ENCODE measurements around the gene FER.
"Not testable (repeated sequence)": the region's sequence is repeated elsewhere in the genome, so short reads cannot be mapped to it uniquely, and the experiment has no call there.

FER gene

DNA sequence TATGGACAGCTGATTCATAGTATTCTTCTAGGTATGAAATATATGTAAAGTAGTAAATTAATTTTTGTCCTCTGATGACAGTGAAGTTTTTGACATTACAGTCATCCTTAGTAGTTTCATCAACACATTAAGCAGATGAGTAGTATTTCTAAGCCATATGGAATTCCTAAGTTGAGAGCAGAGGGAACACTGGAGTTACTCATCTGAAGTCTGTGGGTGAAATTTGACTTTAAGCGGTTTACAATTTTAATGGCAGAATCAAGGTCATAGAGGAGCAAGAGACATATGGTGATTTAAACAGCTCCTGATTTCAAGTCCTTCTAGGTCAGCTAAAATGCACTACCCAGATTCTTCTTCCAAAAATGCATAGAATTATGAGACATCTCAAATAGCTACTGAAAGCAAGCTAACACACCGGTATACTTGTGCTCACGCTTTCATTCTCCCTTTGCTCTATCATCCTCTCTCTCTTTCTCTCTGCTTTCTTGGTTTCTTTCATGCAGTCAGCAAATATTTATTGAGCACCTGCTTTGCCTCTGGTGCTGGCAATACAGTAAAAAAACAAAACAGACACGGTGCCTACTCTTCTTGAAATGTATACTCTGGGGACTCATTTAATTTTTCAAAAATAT, 235.9 kb downstream of the FER start:
- no peak for DNase-seq

DNA sequence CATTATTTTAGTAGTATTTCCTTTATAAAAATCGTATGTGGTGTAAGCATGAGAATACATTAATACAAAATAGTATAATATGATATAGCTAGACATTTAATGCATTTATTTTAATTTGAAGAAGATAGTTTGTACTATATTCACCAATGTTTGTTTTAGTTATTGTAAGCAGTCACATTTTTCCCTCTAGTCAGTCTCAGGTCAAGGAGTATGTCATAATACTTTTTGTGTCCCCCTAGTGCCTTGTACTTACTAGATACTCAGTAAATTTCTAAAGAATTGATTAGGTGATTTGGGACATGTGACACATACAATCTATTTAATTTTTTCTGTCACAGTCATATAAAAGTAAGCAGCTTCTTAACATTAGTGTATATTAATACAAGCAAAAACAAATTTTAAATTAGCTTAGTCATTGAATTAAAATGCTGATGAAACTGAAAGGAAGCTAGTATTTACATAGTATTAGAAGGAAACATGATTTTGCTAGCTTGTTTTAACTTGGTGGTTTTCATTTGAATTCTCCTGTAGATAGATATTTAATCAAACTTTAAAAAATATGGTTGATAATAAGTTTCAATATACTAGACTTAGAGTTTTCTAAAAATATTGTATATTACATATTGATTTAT, 242.2 kb downstream of the FER start:
- DNase-seq, result no peak

DNA sequence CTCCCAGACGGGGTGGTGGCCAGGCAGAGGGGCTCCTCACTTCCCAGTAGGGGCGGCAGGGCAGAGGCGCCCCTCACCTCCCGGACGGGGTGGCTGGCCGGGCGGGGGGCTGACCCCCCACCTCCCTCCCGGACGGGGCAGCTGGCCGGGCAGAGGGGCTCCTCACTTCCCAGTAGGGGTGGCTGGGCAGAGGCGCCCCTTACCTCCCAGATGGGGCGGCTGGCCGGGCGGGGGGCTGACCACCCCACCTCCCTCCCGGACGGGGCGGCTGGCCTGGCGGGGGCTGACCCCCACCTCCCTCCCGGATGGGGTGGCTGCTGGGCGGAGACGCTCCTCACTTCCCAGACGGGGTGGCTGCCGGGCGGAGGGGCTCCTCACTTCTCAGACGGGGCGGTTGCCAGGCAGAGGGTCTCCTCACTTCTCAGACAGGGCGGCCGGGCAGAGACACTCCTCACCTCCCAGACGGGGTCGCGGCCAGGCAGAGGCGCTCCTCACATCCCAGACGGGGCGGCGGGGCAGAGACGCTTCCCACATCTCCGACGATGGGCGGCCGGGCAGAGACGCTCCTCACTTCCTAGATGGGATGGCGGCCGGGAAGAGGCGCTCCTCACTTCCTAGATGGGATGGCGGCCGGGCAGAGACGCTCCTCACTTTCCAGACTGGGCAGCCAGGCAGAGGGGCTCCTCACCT, 244.8 kb downstream of the FER start:
- DNase-seq, result not testable (repeated sequence)

DNA sequence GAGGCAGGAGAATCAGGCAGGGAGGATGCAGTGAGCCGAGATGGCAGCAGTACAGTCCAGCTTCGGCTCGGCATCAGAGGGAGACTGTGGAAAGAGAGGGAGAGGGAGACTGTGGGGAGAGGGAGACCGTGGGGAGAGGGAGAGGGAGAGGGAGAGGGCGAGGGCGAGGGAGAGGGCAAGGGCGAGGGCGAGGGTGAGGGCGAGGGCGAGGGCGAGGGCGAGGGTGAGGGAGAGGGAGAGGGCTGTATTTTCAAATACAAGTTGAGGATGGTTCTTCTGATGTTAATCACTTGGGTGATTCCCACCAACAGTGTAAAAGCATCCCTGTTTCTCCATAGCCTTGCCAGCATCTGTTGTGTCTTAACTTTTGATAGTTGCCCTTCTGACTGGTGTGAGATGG, 245.7 kb downstream of the FER start:
- not testable (repeated sequence) for DNase-seq

DNA sequence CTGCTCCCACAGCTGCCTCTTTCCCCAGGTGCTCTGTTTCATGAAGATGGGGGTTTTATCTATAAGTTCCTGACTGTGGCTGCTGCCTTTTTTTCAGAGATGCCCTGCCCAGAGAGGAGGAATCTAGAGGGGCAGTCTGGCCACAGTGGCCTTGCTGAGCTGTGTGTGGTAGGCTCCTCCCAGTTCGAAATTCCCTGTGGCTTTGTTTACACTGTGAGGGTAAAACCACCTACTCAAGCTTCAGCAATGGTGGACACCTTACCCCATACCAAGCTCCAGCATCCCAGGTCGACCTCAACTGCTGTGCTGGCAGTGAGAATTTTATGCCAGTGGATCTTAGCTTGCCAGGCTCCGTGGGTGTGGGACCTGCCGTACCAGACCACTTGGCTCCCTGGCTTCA, 250.0 kb downstream of the FER start:
- no peak for DNase-seq

DNA sequence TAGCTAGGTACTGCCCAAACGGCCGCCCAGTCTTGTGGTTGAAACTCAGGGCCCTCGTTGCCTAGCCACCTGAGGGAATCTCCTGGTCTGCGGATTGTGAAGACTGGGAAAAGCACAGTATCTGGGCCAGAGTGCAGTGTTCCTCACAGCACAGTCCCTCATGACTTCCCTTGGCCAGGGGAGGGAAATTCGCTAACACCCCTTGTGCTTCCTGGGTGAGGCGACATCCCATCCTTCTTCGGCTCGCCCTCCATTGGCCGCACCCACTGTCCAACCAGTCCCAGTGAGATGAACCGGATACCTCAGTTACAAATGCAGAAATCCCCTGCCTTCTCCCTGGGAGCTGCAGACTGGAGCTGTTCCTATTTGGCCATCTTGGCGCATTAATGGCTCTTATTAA, 250.5 kb downstream of the FER start:
- DNase-seq, result no peak

DNA sequence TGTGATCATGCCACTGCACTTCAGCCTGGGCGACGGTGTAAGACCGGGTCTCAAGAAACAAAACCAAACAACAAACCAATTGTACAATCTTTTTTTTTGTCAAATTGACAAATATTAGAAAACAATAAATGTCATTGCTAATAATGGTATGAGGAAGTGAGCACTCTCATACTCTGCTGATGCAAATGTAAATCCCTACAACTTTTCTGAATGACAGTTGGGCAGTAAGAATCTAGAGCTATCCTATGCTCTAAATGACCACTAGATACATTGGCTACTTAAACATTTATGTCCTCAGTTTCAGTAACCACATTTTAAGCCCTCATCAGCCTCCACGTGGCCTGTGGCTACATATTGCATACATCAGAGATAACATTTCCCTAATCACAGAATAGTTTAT, 256.2 kb downstream of the FER start:
- DNase-seq, result no peak

DNA sequence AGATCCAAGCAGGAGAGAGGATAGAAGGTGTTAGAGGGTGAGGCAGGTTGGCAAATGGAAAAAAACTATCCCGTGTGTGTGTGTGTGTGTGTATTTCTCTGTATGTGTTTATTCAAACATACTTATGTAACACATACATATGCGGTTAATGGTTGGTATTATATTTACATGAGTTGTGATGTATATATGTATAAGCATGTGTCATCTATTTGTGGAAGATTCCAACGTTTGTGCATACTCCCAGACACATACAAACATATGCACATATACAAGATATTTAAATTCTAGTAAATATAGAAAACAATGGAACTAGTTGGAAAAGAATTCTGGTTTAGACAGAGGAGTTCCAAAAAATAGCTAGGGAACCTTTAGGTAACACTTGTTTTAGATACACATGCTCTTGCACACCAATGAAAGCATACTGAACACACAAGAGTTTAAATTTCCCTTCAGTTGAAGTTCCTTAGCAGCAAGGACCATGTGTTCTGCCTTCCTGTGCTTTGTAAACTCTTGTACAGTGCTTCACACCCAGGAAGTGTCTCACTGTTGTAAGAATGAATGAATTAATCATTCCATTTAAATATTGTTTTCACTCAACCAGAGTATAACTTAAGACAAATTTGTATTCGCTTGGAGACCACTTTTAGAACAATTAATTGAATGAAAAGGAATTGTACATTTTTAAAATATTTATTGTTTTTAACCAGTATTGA, 257.8 kb downstream of the FER start:
- DNase-seq, result no peak

DNA sequence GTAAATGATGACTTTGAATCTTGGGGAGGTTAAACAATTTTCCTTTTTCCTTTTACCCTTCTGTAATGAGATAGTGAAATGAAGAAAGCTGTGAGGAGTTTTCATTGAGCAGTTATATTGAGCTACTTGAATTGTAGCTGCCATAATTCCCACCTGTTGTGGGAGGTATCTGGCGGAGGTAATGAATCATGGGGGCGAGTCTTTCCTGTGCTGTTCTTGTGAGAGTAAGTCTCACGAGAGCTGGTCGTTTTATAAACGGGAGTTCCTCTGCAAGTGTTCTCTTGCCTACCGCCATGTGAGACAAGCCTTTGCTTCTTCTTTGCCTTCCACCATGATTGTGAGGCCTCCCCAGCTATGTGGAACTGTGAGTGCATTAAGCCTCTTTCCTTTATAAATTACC, 258.4 kb downstream of the FER start:
- no peak for DNase-seq

DNA sequence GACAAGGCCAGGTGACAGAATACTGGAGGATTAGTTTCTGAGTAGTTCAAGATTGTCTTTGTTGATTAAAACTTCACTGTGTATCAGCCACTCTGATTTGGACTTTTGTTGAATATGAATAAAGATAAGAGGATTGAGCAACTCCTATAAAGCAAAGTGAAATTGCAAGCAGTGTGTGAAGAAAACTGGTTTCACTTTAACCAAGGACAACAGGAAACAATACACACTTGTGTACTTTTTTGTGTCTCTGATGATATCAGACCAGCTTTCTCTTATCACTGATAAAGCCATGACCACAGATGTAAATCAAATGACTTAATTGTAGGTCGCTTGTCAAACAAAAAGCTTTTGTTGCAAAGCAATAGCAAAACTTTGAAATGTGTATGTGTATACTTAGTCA, 268.6 kb downstream of the FER start:
- no peak for DNase-seq

DNA sequence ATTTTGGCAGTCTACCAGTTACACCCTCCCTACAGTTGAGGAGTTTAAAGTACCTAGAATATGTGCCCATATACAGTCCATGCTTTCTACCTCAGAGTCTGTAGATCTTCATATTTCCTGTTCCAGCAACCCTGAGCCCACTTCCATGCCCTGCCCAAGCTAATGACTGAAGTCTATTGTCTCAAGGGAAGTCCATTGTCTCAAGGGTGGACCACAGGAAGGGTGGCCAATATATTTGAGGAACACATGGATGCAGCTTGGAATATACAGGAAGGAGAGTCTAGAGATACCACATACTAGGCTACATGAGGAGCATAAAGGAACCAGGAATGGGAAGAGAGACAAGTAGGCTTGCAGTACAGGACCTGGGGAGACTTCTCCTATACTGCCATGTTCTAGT, 274.4 kb downstream of the FER start:
- DNase-seq, result no peak

DNA sequence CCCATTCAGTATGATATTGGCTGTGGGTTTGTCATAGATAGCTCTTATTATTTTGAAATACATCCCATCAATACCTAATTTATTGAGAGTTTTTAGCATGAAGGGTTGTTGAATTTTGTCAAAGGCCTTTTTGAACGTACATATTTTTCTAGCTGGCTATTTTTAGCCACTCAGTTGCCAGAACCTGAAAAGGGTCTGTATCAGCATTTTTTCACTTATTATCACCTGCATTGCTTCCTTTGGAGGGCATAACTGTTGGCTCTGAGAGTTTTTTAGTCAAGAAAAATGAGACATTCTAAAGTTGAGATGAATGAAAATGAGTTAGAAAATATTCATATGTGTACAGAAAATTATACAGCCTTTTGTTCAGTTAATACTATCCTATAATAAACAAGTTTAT, 278.0 kb downstream of the FER start:
- not testable (repeated sequence) for DNase-seq

DNA sequence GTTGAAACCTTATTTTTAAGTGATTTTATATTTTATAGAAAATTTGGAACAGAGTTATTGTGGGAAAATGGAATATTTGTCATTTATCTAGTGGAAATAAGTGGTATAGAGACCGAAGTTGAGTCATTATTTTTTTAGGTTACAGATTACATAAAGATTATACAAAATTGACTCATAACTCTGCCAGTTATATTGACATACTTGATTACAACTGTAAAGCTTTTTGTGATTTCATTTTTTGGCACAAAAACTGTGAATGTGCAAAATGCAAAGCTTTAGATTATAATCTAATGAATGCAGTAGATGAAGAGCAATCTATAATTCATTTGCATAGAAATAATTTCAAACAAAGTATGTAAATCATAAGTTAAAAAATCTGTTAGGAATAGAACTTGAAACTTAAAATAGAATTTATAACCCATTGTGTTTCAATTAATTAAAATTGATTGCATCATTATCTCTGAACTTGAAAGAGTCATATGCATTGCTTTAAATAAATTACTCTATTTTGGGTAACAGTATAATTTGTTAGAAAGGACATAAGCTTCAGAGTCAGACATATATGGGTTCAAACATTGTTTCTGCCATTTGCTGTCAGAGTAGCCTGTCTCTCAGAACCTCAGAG, 280.4 kb downstream of the FER start:
- no peak for DNase-seq

DNA sequence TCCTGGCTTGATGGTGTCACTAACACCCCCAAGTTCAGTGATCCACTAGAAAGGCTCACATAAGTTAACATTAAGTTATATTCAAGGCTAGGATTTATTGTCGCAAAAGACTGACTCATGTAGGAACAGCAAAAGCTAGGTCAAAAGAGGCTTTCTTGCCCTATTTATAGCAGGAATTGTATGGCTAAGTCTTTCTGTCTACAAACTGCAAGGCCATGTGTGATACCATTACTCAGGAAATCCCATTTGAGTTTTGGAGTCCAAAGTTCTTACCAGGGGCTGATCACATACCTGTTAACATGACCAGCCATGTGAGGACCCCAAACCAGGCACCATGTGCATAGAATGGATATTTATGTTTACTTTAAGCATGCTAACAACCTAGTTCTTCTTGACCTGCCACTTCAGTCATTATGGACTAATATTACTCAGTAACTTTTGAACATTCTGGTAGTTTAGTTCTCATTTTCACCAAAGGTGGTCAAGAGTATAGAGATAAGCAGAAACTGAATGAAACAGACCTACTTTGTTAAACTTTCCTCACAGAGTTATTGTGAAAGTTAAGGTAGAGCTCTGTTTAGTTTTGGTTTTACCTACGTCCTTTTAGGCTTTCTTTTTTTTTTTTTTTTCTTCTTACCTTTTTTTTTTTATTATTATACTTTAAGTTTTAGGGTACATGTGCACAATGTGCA, 281.1 kb downstream of the FER start:
- no peak for DNase-seq

DNA sequence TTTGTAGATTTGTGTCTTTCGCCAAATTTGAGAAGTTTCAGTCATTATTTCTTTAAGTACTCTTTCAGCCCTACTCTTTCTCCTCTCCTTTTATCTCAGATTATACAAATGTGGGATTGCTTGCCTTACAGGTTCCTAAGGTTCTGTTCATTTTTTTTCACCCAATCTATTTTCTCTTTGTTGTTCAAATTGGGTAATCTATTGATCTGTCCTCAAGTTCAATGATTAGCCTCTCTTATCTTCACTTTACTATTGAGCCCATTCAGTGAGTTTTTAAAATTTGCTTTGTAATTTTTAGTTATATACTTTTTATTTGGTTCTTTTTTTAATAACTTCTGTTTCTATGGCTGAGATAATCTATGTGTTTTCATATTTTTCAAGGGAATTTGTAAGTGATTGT, 282.1 kb downstream of the FER start:
- no peak for DNase-seq

DNA sequence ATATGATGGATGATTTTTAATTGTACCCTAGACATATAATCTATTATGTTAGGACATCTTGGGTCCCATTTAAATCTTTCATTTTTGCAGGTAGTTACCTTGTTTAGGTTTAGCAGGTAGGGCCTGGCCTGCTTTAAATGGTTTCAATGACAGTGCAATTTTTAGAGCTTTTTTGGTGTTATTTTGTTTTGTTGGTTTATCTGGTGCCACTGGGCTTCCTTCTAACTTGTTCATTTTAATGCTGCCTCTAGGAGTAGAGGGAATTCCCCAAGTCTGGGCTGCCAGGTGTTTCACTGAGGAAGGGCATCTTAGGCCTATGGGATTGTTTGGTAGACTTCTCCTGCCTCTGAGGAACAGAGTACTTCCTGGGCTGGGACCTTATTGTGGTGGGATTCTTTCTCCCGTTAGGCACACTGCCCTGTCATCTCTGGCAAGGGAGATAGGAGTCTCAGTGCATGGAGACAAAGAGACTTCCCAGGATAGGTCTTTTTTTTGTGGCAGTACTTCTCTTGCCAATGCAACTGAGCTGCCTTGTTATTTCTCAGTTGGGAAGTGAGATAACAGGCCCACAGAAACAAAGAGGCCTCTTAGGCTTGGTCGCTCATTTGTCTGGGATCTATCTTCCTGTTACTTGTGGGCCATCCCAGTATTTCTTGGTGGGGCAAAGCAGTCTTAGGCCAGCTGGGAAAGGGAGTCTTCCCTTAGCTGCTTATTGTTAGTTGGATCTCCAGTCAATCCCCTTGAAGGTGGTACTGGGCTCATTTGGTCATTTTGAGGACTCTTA, 282.9 kb downstream of the FER start:
- DNase-seq, result no peak

DNA sequence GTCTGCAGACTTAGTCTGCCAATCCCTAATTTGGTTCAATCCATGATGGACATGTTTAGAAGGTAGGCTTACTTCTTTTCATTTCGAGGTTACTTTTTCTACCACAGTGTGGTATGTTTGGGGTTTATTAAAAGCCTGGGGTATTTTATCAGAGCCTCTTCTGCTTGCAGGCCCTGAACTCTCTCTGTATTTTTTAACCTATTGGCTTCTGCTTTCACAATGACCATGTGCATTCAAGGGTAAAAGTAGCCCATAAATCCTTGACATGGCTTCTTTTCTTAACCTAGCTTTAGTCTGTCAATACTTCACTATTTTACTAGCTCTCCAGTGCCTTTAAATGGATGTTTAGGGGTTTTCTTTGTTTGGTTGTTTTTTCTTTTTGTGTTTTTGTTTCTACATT, 286.6 kb downstream of the FER start:
- no peak for DNase-seq

DNA sequence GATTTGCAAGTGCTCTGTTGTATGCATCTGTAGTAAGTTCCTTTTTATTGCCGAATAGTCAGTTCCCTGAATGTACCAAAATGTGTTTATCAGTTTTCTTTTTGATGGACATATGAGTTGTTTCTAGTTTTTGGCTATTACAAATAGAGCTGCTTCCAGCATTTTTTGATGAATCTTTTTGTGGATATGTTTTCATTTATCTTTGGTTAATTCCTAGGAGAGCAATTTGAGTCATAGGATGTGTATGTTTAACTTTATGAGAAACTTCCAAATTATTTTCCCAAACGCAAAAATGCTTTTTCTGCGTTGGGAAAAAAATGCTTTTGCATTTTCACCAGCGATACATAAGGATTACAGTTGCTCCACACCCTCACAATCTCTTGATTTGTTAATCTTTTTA, 287.7 kb downstream of the FER start:
- no peak for DNase-seq

DNA sequence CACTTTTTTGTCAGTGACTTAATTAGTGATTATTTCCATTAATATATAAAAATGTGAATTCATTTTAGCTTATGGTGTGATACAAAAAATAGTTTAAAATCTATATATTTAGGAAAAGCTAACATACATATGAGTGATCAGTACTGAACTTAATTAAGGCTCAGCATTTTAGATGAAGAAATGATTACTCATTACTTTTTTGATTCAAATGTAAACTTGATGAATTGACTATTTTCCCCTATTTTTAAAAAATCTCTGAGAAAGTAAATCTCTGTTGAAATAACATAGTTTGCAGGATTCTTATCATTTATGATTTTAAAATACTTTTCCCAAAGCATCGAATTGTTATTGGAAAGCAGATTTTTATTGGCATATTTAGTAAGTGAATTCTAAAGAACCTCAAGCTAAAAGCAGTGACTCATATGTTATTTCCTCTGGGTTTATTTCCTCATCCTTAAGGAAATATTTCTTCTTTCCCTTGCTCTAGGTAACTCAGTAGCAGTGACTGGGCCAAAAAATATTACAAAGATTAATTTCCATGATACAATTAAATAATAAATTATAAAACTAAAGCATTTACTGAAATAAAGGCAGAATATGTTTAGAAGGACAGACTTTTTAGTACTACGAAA, 290.6 kb downstream of the FER start:
- no peak for DNase-seq

DNA sequence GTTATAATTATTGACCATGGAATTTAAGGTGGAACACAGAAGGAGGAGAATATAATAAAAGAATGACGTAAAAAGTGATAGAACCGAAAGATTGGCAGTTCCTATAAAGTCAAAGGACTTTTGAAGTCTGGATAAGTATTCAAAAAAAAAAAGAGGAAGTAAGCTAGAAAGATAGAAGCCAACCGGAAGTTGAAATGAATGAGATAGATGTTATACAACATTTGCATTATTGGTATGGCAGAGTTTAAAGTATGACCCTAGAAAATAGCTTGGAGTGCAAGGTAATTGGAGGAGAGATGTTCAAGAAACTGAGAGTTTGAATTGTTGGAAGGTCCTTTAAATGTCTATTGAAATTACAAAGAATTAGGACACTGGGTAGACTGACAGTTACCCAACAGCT, 293.6 kb downstream of the FER start:
- DNase-seq, result no peak

DNA sequence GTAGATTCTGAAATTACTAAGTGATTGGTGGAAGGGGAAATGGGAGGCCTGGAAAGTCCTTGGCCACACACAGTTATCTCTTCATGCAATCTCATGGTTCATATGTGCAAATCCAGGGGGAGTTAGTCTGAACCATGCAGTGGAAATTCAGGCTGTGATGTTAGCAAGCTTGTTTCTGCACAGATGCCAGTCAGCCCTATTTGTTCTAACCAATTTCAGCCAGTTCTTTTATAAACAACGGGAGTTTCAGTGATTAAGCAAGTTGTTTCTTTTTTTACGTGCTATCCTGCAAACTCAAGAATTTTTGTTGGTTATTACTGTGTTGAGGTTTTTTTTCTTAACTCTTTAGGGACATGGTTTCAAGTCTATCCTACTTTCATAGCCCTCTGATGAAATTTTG, 298.0 kb downstream of the FER start:
- DNase-seq, result no peak

DNA sequence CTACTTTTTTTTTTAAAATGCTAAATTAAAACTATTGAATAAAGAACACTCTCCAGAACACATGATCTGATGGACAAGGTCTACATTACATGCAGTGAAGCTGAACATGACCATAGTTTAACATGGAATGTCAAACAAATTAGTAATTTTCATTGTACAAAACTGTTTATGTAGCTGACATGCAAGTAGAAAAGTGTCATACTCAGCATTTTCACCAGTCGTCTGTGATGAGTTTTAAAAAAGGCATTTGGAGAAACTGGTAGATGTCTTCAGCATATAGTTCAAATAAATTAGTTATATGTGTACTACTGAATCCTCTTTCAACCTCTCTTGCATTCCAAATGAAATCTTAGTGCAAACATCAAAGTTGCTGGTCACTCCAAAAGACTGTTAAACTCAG, 301.9 kb downstream of the FER start:
- DNase-seq, result no peak

Measured in CD4-positive, alpha-beta T cell treated with Interleukin-17A for 4 hours (primary cell).